Stomach (tissue), 9 donors: ENCODE results near the gene CFAP46. TPM values are rescaled to one million over a fixed set of nuclear protein-coding genes. Genes with fewer than 3 reads are reported as not detected.

ENCODE experiments used
- DNase-seq, 2 donors: peaks; one replicate each; pipeline versions ENCODE4 v3.0.0 to v3.0.0-alpha.2; 2013 to 2019
- H3K27ac ChIP-seq, 5 donors: fragments of 200-600 bp in 4 of 5; sonication (generic) in 4 of 5; one replicate each; pipeline ENCODE4 v1.5.1; 2013 to 2019; ENCODE audit warnings: mild to moderate bottlenecking in 1 of 5, moderate library complexity in 1 of 5
- H3K27me3 ChIP-seq, 3 donors: fragments of 200-600 bp; sonication (generic); one replicate each; pipeline ENCODE4 v1.5.1; 2017 to 2019; ENCODE audit warnings: mixed run types in 1 of 3
- H3K36me3 ChIP-seq, 4 donors: fragments of 200-600 bp; sonication (generic); 1 replicate in 3 of 4; 2 replicates in 1 of 4; pipeline ENCODE4 v1.5.1; 2016 to 2019
- H3K4me1 ChIP-seq, 4 donors: fragments of 200-600 bp; sonication (generic); one replicate each; pipeline ENCODE4 v1.5.1; 2016 to 2019
- H3K4me3 ChIP-seq, 4 donors: fragments of 200-600 bp; sonication (generic) in 3 of 4; one replicate each; pipeline ENCODE4 v1.5.1; 2016 to 2019; ENCODE audit warnings: mild to moderate bottlenecking in 1 of 4
- H3K9me3 ChIP-seq, 4 donors: fragments of 200-600 bp; sonication (generic); one replicate each; pipeline ENCODE4 v1.5.1; 2016 to 2019
- EP300 ChIP-seq: sonication (generic); formaldehyde crosslinking; IDR thresholded peaks from one replicate; pipeline ENCODE4 v1.6.1; 2017; ENCODE audit warnings: antibody characterized with exemption
- POLR2A ChIP-seq, 4 donors: fragments of 450-650 bp; IDR thresholded peaks; one replicate each; pipeline ENCODE4 v1.6.1; 2016; ENCODE audit warnings: antibody characterized with exemption in 4 of 4, control low read depth in 2 of 4, mild to moderate bottlenecking in 1 of 4, moderate library complexity in 1 of 4
- POLR2AphosphoS5 ChIP-seq, 3 donors: sonication (generic); formaldehyde crosslinking; IDR thresholded peaks; one replicate each; pipeline ENCODE4 v1.6.1; 2016; ENCODE audit warnings: antibody characterized with exemption in 3 of 3
- WGBS, 5 donors: extraction: QIAGEN DNeasy Blood & Tissue Kit in 3 of 5; methylation state at CpG; one replicate each; pipeline versions ENCODE4 v1.1.5 to v1.1.7; 2013 to 2018; 5-methylcytosine and 5-hydroxymethylcytosine counted together
- intact Hi-C: fragments of 100-400 bp; cut with DNase I; formaldehyde crosslinking; loops from one replicate; pipeline ENCODE4 v1.15.1; 2023; ENCODE audit warnings: low total_unique reads
- polyA plus RNA-seq, 3 donors: library from polyadenylated mRNA; stranded (reverse); fragments of 200-250 nt; gene quantifications; one replicate each; pipeline ENCODE4 v1.2.3, GENCODE V29; 2013
- total RNA-seq, 5 donors: library from RNA; depleted of rRNA; stranded (reverse); fragments of >200 nt; gene quantifications; one replicate each; pipeline versions ENCODE4 v1.1.0 to v1.2.3, GENCODE V29; 2014 to 2016
- TF ChIP-seq, protein P1 (sequence below), 7 experiments: fragments of 450-650 bp in 4 of 7; fragments of 200-600 bp in 3 of 7; sonication (generic) in 3 of 7; IDR thresholded peaks; one replicate each; pipeline ENCODE4 v1.5.1; 2016 to 2019; ENCODE audit warnings: antibody characterized with exemption in 7 of 7, control low read depth in 2 of 7, mild to moderate bottlenecking in 1 of 7
- donor health status: healthy with polysubstance abuse.
- donor health status: Bipolar disorder and iron deficiency.
- donor health status: healthy.

CFAP46 gene
- total and polyA plus RNA-seq, 8 donors: under 0.01 to 5.8 (median 1.8) TPM; not detected in 1

DNA sequence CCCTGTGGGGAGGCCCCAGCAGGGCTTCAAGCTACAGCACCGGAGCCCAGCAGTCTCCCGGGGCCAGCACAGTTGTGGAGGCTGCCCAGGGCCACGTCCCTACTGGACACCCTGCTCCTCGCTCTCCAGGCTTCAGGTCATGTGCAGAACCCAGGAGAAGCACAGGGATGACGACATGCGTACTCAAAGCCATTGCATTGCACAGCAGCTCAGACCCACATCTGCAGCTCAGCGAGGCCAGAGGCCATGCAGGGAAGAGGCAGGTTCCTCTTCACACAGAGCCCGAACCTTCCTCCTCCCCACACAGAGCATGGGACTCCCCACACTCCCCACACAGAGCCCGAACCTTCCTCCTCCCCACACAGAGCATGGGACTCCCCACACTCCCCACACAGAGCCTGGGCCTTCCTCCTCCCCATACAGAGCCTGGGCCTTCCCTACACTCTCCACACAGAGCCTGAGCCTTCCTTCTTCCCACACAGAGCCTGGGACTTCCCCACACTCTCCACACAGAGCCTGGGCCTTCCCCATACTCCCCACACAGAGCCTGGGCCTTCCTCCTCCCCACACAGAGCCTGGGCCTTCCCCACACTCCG lies 12.3 kb downstream of the CFAP46 start:
- H3K27ac ChIP-seq: no peak overlapping the region
- DNase-seq: no peak
- H3K9me3 ChIP-seq: no peaks in the 10 kb centered on the region
- no peaks in the 10 kb centered on the region for H3K27me3 ChIP-seq
- H3K36me3 ChIP-seq: no peaks in the 10 kb centered on the region
- no peak for TF ChIP-seq POLR2AphosphoS5 (IDR thresholded peaks at IDR 0.05)
- TF ChIP-seq POLR2A (IDR thresholded peaks at IDR 0.05): no peak
- TF ChIP-seq, protein P1, sequence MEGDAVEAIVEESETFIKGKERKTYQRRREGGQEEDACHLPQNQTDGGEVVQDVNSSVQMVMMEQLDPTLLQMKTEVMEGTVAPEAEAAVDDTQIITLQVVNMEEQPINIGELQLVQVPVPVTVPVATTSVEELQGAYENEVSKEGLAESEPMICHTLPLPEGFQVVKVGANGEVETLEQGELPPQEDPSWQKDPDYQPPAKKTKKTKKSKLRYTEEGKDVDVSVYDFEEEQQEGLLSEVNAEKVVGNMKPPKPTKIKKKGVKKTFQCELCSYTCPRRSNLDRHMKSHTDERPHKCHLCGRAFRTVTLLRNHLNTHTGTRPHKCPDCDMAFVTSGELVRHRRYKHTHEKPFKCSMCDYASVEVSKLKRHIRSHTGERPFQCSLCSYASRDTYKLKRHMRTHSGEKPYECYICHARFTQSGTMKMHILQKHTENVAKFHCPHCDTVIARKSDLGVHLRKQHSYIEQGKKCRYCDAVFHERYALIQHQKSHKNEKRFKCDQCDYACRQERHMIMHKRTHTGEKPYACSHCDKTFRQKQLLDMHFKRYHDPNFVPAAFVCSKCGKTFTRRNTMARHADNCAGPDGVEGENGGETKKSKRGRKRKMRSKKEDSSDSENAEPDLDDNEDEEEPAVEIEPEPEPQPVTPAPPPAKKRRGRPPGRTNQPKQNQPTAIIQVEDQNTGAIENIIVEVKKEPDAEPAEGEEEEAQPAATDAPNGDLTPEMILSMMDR (IDR thresholded peaks at IDR 0.05): no peak
- no peak for TF ChIP-seq EP300
- intact Hi-C loops: loop anchor here (10.0 kb wide), 1 partner anchor 195 kb away; no protein-coding TSS in a partner anchor
- WGBS, 5 donors: 70 to 84% (median 77%) methylated on average over 9 to 10 of the region's 10 CpGs
- no peak overlapping the region for H3K4me3 ChIP-seq
- H3K4me1 ChIP-seq: no peaks in the 10 kb centered on the region

DNA sequence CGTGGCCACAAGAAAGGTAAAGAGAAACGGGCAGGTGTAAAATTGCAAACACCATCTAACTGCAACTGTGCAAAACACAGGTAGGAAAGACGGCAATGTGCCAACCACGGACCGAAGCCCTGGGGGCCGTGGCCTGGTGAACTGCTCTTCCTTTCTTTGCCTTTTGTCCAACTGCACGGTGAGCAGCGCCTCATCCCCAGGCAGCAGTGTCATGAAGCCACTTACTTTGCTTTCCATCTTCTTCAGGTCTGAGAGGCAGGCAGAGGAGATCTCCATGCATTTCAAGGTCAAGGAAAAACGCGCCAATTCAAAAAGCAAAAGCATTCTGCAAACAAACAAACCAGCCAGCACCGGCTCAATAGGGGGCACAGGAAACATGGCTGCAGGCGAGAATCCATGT lies 12.9 kb downstream of the CFAP46 start:
- Histone ChIP-seq H3K4me3 (no peak overlapping the region), H3K27me3 (no peaks in the 10 kb centered on the region), H3K9me3 (no peaks in the 10 kb centered on the region), H3K36me3 (no peaks in the 10 kb centered on the region), H3K27ac (no peak overlapping the region), H3K4me1 (no peaks in the 10 kb centered on the region)
- intact Hi-C loops: no loop called here
- WGBS, 5 donors: 84 to 90% (median 85%) methylated on average over 12 of the region's 12 CpGs
- DNase-seq: no peak
- TF ChIP-seq, protein P1 (IDR thresholded peaks at IDR 0.05): no peak
- TF ChIP-seq EP300 (no peak), POLR2A (IDR thresholded peaks at IDR 0.05) (no peak), POLR2AphosphoS5 (IDR thresholded peaks at IDR 0.05) (no peak)

DNA sequence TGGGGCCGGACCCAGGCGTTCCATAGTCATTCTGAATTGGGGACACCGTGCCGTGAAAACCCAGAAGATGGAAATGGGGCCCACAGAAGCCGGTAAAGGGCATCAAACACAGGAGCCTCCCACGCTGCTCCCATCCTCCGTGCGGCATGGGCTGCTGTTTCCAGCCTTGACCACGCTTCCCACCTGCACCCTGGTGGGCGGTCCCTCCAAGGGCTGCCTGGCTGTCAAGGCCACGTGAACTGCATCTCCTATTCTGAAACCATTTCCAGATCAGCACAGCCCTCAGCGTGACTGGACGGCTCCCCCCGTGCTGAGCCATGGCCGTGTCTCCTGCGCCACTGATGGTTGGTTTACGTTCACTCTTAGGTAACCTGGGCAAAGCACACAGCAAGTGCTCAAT lies 14.1 kb downstream of the CFAP46 start:
- intact Hi-C loops: no loop called here
- TF ChIP-seq POLR2A (IDR thresholded peaks at IDR 0.05): no peak
- no peak for TF ChIP-seq EP300
- no peak for TF ChIP-seq POLR2AphosphoS5 (IDR thresholded peaks at IDR 0.05)
- TF ChIP-seq, protein P1 (IDR thresholded peaks at IDR 0.05): no peak

DNA sequence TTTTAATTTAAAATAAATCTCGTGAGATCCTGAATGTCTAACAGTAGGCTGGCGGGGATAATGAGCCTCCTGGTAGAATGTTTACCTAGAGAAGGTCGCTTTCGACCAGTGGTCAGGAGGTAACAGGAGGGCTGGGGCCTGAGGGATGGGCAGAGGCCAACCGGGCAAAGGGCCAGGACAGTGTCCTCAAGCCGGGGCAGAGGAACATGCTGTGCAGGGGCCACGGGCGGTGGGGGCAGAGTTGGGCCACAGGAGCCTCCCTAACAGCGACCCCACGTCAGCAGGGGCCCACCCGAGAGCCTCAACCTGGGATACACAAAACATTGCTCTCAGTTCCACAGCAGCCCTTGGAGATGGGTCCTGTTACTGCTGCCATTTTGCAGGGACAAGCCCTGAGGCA lies 14.5 kb downstream of the CFAP46 start:
- 67 to 85% (median 74%) methylated on average over 11 of the region's 11 CpGs for WGBS, 5 donors
- no peaks in the 10 kb centered on the region for H3K4me1 ChIP-seq
- no peak overlapping the region for H3K27ac ChIP-seq
- H3K27me3 ChIP-seq: peaks cover 0 to 8% (median 0%) of the 10 kb centered on the region in 3 donors
- H3K4me3 ChIP-seq: no peak overlapping the region
- TF ChIP-seq, protein P1 (IDR thresholded peaks at IDR 0.05): no peak
- TF ChIP-seq EP300: no peak
- no peak for TF ChIP-seq POLR2A (IDR thresholded peaks at IDR 0.05)
- no peak for TF ChIP-seq POLR2AphosphoS5 (IDR thresholded peaks at IDR 0.05)
- DNase-seq: no peak
- H3K36me3 ChIP-seq: no peaks in the 10 kb centered on the region
- intact Hi-C loops: no loop called here
- no peaks in the 10 kb centered on the region for H3K9me3 ChIP-seq

More for the DNA sequence above, 14.1 kb downstream of the CFAP46 start:
- Histone ChIP-seq H3K4me3 (no peak overlapping the region), H3K27ac (no peak overlapping the region), H3K4me1 (no peaks in the 10 kb centered on the region), H3K36me3 (no peaks in the 10 kb centered on the region), H3K9me3 (no peaks in the 10 kb centered on the region), H3K27me3 (peaks cover 0 to 4% (median 0%) of the 10 kb centered on the region in 3 donors)
- DNase-seq: no peak
- WGBS, 5 donors: 88 to 95% (median 92%) methylated on average over 7 to 17 of the region's 17 CpGs
